Measurements from ENCODE around the gene APCDD1.
"Not testable (repeated sequence)": the region's sequence is repeated elsewhere in the genome, so short reads cannot be mapped to it uniquely, and the experiment has no call there.

The APCDD1 gene

DNA sequence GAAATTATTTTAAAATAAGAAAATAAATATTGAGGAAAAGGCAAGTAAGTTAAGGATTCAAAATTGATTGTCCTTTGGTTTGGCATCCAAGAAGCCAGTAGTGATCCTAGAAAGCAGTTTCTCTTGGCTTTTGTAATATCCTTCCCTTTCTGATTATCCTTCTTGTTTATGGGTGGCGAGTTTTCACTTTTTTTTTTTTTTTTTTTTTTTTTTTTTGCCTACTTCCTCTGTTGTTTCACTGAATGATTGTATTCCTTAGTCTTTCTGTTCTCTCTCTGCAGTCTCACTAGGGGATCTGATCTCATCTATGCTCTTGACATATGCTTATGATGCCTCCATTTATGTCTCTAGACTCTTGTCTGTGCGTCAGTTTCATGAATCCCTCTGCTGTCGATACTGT lies 75.6 kb downstream of the APCDD1 start:
- no peak for DNase-seq

GRCh38 chr18:10530852-10531251 lies 76.4 kb downstream of the APCDD1 start:
- no peak for DNase-seq

DNA sequence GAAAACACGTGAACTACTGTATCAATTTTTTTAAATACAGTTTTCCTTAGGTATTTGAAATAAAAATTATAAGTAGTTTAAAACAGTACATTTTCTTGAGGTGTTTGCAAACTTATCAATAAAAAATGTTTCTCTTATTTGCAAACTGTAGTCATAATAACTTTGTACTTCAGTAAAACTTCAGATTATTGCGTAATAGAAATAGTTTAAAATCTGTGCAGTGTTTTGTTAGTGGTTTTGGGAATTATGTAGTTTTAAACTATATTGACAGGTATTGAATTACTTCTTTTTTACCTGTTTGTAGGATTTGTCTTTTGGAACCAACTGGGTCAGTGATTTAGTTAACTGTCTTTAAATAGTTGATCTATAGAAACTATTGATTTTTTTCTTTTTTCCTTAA lies 78.7 kb downstream of the APCDD1 start:
- no peak for DNase-seq

DNA sequence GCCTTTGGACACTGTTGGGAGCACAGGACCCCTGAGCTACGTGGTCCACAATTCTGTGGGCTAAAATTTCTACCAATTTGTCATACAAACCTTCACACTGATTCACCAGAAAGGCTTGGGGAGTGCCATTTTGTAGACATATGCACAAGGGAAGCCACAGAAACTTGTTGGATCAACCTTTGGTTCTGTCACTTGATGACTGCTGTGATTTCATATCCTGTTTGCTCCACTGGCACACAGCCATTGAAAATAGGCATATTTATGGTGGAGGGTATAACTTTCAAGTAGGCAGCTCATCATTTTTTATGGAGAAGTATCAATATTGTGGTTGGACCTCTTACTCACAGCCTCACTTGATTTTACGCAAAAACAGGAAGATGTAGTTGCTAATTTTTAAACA lies 81.8 kb downstream of the APCDD1 start:
- DNase-seq = no peak

DNA sequence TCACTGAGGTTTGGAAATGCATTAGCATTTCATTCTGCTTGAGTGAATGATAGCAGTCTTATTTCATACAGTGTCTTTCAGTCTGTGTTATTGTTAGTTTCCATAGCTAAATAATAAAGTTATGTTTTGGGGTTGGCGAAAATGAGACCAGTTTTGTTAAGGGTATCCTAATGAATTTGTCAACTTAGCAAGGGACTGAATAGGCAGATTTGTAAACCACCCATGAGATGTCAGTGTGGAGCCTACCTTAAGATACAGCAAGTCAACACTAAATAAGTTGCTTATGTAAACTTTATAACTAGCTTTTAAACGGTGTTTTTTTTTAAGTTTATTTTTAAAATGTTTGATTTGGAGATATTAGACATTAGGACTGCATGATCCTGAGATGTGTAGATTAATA lies 83.3 kb downstream of the APCDD1 start:
- DNase-seq = no peak

DNA sequence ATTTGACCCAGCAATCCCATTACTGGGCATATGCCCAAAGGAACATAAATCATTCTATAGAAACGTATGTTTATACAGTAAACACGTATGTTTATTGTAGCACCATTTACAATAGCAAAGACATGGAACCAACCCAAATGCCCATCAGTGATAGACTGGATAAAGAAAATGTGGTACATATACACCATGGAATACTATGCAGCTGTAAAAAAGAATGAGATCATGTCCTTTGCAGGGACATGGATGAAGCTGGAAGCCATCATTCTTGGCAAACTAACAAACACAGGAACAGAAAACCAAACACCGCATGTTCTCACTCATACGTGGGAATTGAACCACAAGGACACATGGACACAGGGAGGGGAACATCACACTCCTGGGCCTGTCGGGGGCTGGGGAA lies 84.7 kb downstream of the APCDD1 start:
- not testable (repeated sequence) for DNase-seq
